ENCODE data around the gene BMP8B.

- no peak for TF ChIP-seq CTCF (IDR thresholded peaks at IDR 0.05)
- no peak for TF ChIP-seq POLR2A (IDR thresholded peaks at IDR 0.05)
These were observed 33.7 kb downstream of the BMP8B start for GRCh38 chr1:39754906-39755504.

Measured in heart left ventricle (tissue), 13 donors.